A673 (cell line): ENCODE results near the gene MAP3K1. TPM values are rescaled to one million over a fixed set of nuclear protein-coding genes. Genes with fewer than 3 reads are reported as not detected.

ENCODE experiments used
- BruUV-seq: library from RNA; stranded (reverse); fragments of 400-500 nt; replicated peaks from 2 replicates; lab custom pipeline; 2021; lab: Mats Ljungman, UMichigan
- CTCF ChIA-PET: fragments of 300-600 bp; sonication (Branson Sonifier 250); formaldehyde crosslinking; loops from one replicate; lab custom pipeline; 2022; ENCODE audit warnings: antibody characterized with exemption; lab: Charles Lee
- POLR2A ChIA-PET: fragments of 300-600 bp; sonication (Branson Sonifier 250); formaldehyde crosslinking; loops from one replicate; lab custom pipeline; 2022; ENCODE audit warnings: antibody characterized with exemption; ENCODE audit not compliant: low non-redundant PET; lab: Charles Lee
- DNase-seq: peaks from one replicate; pipeline ENCODE4 v3.0.0-alpha.2; 2015; ENCODE audit warnings: low spot score
- H3K27ac ChIP-seq: fragments of 200-600 bp; sonication (generic); 2 replicates; pipeline ENCODE4 v1.5.1; 2016; ENCODE audit warnings: mixed run types, low read depth, mild to moderate bottlenecking, mixed read lengths, antibody characterized with exemption, low read length; ENCODE audit not compliant: poor library complexity, severe bottlenecking
- H3K27me3 ChIP-seq: fragments of 200-600 bp; sonication (generic); replicated peaks from 2 replicates; pipeline ENCODE4 v1.6.1; 2017; ENCODE audit warnings: mixed run types, low read depth, mild to moderate bottlenecking, mixed read lengths, antibody characterized with exemption, low read length; ENCODE audit not compliant: insufficient read depth, poor library complexity
- H3K36me3 ChIP-seq: fragments of 200-600 bp; sonication (generic); 2 replicates; pipeline ENCODE4 v1.6.1; 2016; ENCODE audit warnings: mixed run types, mild to moderate bottlenecking, mixed read lengths, antibody characterized with exemption, low read length; ENCODE audit not compliant: insufficient read depth, poor library complexity, severe bottlenecking
- H3K4me1 ChIP-seq: fragments of 200-600 bp; sonication (generic); 2 replicates; pipeline ENCODE4 v1.6.1; 2017; ENCODE audit warnings: mixed run types, mild to moderate bottlenecking, mixed read lengths, antibody characterized with exemption, low read length; ENCODE audit not compliant: insufficient read depth, poor library complexity, severe bottlenecking
- H3K4me3 ChIP-seq: fragments of 200-600 bp; sonication (generic); 2 replicates; pipeline ENCODE4 v1.5.1; 2016; ENCODE audit warnings: low read depth, mixed run types, mild to moderate bottlenecking, mixed read lengths, low read length; ENCODE audit not compliant: poor library complexity, severe bottlenecking
- H3K9me3 ChIP-seq: fragments of 200-600 bp; sonication (generic); 2 replicates; pipeline ENCODE4 v1.6.1; 2016; ENCODE audit warnings: mixed run types, low read depth, mild to moderate bottlenecking, mixed read lengths, antibody characterized with exemption, low read length; ENCODE audit not compliant: poor library complexity, severe bottlenecking
- EZH2 ChIP-seq: fragments of 200-600 bp; sonication (generic); IDR thresholded peaks from 2 replicates; pipeline ENCODE4 v1.6.1; 2017; ENCODE audit warnings: borderline replicate concordance, low read depth, mild to moderate bottlenecking, mixed read lengths, antibody characterized with exemption, low read length; ENCODE audit not compliant: poor library complexity, severe bottlenecking
- intact Hi-C: fragments of 100-400 bp; cut with micrococcal nuclease; formaldehyde crosslinking; loops from one replicate; pipeline ENCODE4 v1.10.0; 2022; ENCODE audit not compliant: unreplicated experiment
- total RNA-seq: library from RNA; stranded (reverse); gene quantifications from 2 replicates; pipeline ENCODE4 v1.2.3, GENCODE V29; 2021
- TF ChIP-seq, protein P1 (sequence below): fragments of 300-800, 200-600 bp; sonication (generic); conservative IDR thresholded peaks from 2 replicates; pipeline ENCODE4 v1.5.1; 2017; ENCODE audit warnings: low read depth, mild to moderate bottlenecking, antibody characterized with exemption, low read length, moderate library complexity, mixed read lengths

The MAP3K1 gene
- total RNA-seq, 1 experiment from 2014 or later = 7.2 TPM

- Histone ChIP-seq H3K4me1 (no peaks in the 10 kb centered on the region), H3K27ac (no peak overlapping the region), H3K9me3 (no peaks in the 10 kb centered on the region), H3K36me3 (peaks cover 2% of the 10 kb centered on the region), H3K4me3 (no peak overlapping the region), H3K27me3 (no peaks in the 10 kb centered on the region)
- TF ChIP-seq EZH2 = no peak
- intact Hi-C loops = no loop called here
- no TSS peak for BruUV-seq
- POLR2A ChIA-PET = no interaction called here
- CTCF ChIA-PET = no interaction called here
- no peak for DNase-seq
Observed at GRCh38 chr5:56873056-56873455, 57.7 kb downstream of the MAP3K1 start.

DNA sequence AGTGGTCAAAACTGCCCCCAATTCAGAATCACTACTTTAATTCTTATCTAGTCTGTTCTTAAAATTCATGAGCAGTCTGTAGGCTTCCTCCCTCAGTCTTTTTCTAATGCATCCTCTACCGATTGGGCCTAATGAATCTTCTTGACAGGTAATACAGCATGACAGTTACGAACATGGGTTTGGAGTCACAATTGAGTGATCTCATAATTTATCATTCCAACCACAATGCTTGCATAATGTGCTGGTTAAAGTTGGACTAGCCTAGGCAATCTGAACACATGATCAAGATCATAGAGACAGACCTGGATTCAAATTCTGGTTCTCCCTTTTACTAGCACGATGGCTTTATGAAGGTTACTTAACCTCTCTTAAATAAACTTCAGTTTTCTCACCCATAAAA, 61.0 kb downstream of the MAP3K1 start:
- BruUV-seq = no TSS peak
- Histone ChIP-seq H3K4me3 (no peak overlapping the region), H3K27me3 (no peaks in the 10 kb centered on the region), H3K36me3 (peaks cover 2% of the 10 kb centered on the region), H3K27ac (no peak overlapping the region), H3K4me1 (no peaks in the 10 kb centered on the region), H3K9me3 (no peaks in the 10 kb centered on the region)
- ChIA-PET POLR2A (no interaction called here), CTCF (no interaction called here)
- intact Hi-C loops = no loop called here
- DNase-seq = no peak
- TF ChIP-seq, protein P1, sequence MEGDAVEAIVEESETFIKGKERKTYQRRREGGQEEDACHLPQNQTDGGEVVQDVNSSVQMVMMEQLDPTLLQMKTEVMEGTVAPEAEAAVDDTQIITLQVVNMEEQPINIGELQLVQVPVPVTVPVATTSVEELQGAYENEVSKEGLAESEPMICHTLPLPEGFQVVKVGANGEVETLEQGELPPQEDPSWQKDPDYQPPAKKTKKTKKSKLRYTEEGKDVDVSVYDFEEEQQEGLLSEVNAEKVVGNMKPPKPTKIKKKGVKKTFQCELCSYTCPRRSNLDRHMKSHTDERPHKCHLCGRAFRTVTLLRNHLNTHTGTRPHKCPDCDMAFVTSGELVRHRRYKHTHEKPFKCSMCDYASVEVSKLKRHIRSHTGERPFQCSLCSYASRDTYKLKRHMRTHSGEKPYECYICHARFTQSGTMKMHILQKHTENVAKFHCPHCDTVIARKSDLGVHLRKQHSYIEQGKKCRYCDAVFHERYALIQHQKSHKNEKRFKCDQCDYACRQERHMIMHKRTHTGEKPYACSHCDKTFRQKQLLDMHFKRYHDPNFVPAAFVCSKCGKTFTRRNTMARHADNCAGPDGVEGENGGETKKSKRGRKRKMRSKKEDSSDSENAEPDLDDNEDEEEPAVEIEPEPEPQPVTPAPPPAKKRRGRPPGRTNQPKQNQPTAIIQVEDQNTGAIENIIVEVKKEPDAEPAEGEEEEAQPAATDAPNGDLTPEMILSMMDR = no peak
- TF ChIP-seq EZH2 = no peak

- ChIA-PET CTCF (no interaction called here), POLR2A (no interaction called here)
- Histone ChIP-seq H3K27ac (no peak overlapping the region), H3K9me3 (no peaks in the 10 kb centered on the region), H3K4me1 (no peaks in the 10 kb centered on the region), H3K27me3 (no peaks in the 10 kb centered on the region), H3K4me3 (no peak overlapping the region), H3K36me3 (no peaks in the 10 kb centered on the region)
- intact Hi-C loops = no loop called here
- BruUV-seq = no TSS peak
- DNase-seq = no peak
- no peak for TF ChIP-seq EZH2
- TF ChIP-seq, protein P1 = no peak
Observed at GRCh38 chr5:56881571-56881970, 66.2 kb downstream of the MAP3K1 start.

GRCh38 chr5:56893251-56893951, 78.1 kb downstream of the MAP3K1 start:
- Histone ChIP-seq H3K27me3 (no peaks in the 10 kb centered on the region), H3K9me3 (no peaks in the 10 kb centered on the region), H3K36me3 (peaks cover under 1% of the 10 kb centered on the region), H3K4me3 (no peak overlapping the region), H3K27ac (no peak overlapping the region), H3K4me1 (no peaks in the 10 kb centered on the region)
- intact Hi-C loops = no loop called here
- ChIA-PET POLR2A (no interaction called here), CTCF (no interaction called here)
- no TSS peak for BruUV-seq
- no peak for DNase-seq
- TF ChIP-seq, protein P1 = no peak
- no peak for TF ChIP-seq EZH2
